Kidney glomerular epithelial cell (primary cell): Measurements from ENCODE around the gene HK3.

Experiments used
- DNase-seq: peaks from one replicate; lab custom pipeline; 2025; lab: John Stamatoyannopoulos, UW

HK3 gene

DNA sequence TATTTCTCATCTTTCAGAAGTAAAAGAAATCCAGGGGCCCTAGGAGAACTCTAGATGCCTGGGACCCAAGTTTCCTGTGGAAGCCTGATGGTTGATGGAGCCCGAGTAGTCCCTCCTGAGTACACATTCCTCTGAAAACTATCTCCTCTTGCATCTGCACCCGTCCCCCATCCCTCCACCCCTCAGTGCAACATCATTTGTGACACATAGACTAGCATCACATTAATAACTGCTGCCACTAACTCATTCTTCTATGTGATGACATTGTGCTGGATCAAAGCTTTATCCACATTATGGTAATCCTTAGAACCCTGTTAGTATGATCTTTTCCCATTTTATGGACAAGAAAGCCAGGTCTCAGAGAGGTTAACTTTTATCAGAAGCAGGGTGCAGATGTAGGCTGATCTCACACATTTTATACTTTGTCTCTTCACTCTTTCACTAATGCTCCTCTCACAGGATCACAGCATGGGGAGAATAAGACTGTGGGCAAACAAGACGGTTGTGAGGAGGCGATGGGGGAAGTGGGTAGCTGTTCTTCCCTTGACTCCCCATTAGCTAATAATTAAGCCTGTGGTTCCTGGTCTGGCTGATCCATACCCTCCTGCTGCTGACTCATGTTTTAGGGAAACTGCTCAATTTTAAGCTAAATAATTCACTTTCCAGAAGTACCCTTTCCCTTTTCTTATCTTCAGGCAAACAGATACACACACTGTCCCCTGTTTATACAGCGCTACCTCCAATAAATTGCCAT lies 3.9 kb upstream of the HK3 start:
- peak; percentile 94 for DNase-seq

DNA sequence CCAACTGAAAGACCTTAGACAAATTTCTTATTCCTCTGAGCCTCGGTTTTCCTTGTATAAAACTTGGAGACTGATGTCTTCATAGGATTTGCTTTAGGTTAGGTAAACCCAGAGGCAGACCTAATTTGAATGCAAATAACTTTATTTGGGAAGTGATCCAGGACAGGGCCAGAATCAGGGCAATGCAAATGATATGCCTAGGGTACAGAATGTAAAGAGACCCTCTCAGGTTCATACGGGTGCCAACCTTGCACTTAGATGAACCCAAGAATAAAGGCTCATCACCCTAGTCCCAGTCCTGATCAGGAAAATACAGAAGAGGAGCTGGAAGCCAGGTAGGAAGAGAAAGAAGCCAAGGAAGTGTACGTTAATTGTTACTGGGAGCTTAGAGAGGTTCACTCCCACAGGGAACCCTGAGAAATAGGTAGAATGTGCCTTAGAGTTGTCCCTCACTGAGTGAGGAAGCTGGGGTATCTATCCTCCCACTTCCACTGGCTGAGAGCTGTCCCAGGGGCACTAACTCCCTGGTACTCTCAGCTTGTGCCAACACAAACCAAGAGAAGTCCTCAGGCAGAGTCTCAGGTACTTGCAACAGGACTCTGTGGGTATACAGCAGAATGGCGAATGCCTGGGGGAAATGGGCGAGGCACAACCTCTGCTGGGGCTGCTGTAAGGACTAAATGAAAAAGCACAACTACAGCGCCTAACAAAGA lies 3.1 kb upstream of the HK3 start:
- no peak for DNase-seq

DNA sequence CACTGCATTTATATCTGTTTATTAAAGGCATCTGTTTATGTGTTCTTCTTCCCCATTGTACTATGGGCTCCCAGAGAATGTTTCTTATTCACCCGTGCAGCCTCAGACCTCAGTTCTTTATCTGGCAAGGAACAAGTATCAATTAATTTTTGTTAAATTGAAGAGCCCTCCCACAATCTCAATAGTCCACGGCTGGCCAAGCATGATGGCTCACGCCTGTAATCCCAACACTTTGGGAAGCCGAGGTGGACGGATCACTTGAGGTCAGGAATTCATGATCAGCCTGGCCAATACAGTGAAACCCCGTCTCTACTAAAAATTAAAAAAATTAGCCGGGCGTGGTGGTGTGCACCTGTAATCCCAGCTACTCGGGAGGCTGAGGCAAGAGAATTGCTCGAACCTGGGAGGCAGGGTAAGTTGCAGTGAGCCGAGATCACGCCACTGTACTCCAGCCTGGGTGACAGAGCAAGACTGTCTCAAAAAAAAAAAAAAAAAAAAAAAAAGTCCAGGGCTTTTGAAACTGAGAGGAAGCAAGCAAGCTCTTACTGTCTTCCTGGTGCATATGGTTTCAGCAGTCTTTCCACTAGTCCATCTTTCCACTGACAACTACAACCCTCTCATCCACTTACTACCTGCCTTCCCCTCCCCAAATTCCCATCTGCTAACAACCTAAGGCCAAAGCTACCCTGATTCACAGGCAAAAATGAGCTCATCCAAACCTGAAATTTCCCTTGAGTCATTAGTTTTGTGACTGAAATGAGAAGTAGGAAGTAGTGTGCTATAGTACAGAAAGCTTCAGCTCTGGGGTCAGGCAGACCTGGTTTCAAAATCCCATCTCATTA lies 2.3 kb upstream of the HK3 start:
- peak; percentile 66 for DNase-seq

DNA sequence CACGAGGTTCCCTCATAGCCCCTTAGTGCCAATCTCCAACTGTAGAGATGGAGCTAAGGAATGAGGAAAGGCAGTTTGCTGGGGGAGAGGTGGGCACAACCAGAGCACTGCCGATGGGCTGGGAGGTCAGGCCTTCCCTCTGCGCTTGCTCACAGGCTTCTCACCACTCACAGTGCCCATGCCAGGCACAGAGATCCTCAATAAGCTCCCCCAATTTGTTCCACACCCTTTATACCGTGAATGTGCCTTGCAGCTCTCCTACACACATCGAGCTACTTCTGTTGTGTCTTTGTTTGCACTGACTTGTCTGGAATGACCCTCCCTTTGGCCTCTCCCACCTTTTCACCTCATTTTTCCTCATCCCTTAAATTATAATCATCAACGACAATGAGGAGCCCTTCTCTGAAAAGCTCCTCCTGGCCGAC lies 1.6 kb upstream of the HK3 start:
- DNase-seq, result no peak

DNA sequence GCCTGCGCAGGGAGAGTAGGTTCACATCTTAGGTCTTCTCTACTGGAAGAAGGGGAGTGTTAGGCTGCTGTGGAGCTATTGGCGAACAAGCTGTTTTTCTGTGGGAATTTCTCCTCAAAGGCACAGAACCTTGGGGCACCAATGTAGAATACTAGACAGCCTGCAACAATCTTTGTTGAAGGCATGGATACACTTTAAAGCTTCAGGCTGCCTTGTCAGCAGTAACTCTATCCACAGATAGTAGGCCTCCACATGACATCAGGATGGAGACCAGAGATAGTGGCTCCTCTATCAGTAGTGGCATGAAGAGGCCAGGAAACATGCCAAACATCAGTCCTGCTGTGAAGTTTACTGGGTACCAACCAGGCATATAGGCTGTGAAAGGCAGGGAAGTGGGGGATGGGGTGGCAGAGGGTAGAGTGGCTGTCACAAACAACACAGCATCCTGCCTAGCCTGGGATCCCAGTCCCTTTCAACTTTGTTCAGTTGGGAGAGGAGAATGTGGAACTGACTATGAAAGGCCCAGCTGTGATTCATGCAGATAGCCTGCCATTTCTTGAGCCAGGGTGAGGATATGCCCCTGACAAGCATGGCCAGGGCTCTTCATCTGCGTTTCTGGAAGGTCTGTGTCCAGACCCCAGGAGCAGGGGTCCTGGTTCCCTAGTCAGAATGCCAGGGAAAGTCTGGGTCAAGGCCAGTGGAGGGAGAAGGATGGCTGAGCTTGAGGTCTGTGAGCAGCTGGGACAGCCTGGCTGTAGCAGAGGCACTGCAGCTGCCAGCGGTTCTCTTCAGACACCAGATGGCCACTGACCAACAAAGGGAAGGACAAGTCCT lies 1.0 kb upstream of the HK3 start:
- no peak for DNase-seq

DNA sequence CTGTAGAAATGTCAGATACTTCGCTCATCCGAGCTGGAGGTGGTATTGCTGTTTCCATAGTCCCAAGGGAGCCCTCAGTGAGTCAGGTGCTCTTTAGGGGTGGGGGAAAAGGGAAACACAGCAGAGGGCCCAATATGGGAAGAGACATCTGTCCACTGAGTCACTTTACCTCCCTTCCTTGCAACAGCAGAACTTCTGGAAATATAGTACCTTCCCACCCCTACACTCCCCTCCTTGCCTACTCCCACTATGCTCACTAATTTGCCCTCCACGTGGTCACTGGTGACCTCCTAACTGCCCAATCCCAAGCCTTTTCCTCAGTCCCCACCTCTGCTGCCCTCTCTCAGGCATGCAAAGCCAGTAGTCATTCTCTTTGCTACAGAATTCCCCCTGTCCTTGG lies 1.9 kb downstream of the HK3 start:
- DNase-seq, result no peak

DNA sequence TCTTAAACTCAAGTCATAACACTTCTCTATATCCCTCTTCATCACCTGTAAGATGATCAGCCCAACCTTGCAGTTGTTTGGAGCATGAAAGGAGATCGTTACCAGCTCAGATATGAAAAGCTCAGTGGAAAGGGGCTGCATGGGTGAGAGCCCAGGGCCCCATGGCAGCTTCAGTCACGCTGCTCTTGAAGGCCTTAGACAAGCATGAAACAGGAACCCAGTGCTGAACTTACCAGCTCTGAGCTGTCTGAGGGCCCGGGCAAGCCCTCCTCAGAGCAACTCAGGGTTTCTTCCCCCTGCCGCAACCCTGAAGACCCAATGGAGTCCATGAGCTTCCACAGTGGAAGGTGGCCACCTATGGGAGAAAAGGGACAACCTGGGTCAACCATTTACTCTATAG lies 3.3 kb downstream of the HK3 start:
- DNase-seq, result no peak

DNA sequence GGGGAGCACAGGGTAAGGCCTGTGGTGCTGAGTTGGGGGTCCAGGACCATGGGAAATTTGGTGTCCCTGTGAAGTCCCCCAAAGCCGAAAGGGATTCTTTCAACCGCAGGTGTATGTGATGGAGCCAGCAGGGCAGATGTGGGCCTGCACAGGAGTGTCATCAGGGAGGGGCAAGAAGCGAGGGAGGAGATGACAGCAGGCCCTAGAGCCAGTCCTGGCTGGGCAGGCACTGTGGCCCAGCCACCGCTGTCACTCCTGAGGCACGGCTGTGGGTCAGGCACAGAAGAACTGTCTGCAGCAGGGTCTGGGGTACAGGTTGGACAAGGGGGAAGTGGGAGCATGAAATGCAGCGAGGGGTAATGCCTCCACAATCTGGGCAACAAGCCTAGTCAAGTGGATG lies 4.8 kb downstream of the HK3 start:
- DNase-seq, result no peak

DNA sequence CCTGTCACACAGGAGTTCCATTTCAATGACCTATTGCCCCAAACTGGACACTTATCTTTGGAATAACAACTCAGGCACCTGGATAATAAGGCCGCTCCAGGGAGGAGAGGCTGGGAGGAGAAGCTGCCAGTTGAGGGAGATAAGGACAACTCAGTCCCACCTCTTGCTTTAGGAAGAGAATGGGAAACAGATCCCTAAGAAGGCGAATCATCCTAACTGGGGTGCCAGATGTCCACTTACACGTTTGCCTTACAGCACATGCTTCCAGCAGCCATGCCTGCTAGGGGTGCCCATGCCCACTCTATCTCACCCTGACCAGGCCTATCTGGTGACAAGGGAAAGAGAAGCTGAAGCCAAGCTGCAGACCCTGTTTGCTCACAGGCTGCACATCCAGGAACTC lies 6.5 kb downstream of the HK3 start:
- no peak for DNase-seq

DNA sequence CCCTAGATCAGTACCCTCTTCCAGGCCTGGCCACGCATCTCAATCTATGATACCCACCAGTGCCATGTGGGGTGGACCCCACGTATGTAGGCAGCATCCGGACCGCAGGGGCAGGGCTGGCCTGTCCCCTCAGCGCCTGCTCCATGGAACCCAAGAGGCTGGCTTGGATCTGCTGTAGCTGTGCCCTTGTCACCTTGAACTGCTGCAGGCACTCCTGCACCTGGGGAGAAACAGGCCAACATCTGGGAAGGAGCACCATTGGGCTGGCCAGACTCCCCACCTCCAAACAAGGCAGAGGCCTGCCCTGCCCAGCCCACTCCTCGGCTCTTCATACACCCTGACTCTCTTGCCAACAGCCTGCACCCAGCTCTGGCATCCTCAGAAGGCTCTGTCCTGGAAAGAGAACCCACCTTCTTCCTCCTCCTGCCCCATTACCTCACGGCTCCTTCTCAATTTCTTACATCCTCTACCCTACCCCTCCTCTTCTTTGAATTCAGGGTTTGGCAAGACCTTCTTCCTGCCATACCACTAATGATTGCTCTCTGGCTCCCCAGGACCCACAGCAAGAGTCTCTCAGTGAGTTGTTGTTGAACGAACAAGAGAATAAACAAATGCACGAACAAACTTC lies 7.7 kb downstream of the HK3 start:
- no peak for DNase-seq

DNA sequence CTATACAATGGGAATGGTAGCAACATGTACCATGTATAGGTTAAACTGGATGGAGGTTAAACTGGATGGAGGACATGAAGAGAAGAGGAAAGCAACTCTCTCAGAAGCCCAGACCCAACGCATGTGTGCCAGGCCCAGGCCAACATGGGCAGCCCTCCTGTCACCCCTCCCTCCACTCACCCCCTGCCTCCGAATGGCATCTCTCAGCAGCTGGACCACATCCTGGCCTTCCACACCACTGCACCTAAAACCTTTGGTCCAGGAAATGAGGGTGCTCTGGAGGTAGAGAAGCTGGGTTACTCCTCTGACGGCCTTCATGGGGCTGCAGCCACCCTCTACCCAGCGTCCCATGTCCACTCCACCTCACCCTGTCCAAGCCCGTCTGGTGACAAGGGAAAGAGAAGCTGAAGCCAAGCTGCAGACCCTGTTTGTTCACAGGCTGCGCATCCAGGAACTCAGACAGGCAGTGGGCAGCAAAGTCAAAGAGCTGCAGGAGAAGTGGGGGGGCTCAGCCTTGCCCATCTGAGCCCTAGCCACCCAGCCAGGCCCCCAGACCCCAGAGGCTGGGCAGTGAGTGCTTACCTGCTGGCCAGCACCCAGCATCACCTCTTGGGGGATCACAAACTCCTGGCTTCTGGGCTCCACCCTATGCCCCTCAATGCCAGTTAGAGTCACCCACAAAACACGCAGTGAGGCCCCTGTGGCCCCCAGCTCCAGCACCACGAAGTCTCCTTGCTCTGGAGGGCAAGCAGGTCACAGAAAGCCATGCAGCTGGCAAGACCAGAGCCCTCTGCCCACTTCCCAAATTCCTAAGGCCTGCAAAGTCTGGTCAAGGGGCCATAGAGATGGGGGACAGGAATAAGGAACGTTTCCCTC lies 8.5 kb downstream of the HK3 start:
- no peak for DNase-seq

DNA sequence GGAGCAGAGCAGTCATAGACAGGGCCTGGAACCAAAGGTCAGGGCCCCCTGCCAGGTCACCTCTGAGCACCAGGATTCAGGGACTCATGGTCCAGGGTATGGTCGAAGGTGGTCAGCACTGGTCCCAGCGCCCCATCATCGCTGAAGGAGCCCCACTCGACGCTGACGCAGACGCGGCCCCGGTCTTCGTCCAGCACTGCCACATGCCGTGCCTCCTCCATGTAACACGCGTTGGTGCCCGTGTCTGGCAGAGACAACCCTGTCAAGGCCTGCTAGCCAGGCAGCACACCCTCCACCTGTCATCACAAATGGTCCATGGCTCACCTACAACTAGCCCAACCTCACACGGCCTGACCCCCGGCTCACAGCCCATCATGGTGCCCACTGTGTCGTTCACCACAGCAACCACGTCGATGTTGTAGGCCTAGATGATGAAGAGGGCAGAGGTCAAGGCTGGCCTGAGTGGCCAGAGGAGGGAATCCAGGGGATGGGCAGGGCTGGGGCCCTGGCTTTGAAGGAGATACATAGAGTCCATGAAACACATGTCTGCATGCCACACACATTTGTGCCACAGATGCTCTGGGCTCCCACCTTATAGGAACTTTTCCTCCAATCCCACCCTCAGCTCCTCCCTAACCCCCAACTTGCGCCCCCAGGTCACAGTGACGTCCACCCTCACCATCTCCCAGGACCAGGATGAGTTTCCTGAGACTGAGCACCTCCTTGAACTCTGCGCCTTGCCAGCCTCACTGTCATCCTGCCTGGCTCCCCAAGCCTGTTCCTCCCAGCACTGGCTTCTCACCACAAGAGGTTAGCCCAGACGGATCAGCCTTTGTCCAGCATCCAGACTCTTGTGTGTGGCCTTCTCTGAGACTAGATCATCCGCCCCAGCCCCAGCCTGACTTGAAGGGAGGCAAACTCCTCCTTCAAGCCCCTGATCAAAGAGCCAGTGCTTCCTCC lies 9.5 kb downstream of the HK3 start:
- DNase-seq, result no peak

DNA sequence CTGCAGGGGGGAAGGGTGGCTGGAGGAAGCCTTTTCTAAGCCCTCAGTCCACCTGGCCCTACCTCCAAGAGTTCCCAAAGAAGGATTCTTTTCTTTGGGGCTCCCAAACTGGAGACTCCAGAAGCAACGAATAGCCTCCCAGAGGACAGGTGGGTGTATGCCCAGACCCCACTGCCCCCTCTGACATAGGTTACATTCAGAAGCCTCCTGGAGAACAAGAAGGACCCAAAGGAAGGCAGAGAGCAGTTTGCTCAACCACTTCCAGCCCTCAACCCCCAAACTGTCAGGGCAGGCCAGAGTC lies 10.3 kb downstream of the HK3 start:
- no peak for DNase-seq

DNA sequence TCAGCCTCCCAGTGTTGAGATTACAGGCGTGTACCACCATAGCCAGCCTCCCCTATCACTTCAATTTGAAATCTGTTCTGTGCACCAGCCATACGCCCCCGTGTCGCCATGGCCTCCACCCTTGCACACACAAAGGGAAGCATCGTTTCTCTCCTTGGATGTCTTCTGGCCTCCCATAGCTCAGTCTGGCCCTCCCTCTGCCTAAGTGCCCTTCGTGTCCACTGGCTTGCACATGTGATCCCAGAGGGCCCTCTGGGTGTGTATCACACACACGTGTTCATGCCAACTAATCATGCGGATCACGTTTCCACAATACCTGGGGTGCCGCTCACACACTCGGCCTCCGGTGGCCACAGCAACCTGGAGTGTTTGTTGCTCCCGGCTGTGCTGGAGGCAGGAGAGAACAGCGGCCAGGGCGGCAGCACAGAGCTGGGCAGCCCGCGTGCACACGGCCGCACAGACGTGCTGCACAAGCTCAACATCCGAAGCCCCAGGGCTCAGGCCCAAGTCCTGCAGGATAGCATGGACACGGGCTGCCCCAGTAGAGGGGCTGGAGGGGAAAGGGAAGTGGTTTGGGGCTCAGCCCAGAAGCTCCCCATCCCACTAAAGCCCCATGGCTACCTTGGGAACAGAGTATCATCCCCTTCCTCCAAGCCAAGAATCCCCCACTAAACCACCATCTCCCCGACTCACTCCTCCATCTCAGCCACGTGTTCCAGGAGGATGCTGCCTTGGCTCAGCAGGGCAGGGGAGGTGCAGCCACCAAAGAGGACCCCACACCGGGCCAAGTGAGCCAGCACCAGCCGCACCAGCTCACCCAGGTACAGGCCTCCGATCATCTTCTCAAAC lies 10.9 kb downstream of the HK3 start:
- no peak for DNase-seq

DNA sequence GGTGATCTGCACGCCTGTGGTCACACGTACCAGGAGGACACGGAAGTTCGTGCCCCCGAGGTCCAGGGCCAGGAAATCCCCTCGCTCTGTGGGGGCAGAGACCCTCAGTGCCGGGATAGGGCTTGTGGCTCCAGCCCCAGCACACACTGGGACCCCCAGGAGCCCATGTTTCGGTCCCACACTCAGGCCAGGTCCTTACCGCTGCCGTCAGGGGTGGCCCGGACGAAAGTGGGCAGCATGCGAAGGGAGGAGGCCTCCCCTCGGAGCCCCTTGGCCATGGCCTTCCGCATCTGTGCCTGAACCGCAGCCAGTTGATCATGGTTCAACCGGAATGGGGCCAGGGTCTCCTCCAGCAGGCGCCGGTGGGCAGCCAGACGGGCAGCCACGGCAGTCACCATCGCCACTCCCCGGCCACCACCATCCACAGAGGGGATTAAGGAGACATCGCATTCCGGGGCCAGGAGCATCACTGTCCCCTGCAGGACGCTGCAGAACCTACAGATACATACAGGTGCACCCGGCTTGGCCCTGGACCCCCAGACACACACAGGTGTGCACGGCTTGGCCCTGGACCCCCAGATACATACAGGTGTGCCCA lies 11.8 kb downstream of the HK3 start:
- DNase-seq, result no peak

DNA sequence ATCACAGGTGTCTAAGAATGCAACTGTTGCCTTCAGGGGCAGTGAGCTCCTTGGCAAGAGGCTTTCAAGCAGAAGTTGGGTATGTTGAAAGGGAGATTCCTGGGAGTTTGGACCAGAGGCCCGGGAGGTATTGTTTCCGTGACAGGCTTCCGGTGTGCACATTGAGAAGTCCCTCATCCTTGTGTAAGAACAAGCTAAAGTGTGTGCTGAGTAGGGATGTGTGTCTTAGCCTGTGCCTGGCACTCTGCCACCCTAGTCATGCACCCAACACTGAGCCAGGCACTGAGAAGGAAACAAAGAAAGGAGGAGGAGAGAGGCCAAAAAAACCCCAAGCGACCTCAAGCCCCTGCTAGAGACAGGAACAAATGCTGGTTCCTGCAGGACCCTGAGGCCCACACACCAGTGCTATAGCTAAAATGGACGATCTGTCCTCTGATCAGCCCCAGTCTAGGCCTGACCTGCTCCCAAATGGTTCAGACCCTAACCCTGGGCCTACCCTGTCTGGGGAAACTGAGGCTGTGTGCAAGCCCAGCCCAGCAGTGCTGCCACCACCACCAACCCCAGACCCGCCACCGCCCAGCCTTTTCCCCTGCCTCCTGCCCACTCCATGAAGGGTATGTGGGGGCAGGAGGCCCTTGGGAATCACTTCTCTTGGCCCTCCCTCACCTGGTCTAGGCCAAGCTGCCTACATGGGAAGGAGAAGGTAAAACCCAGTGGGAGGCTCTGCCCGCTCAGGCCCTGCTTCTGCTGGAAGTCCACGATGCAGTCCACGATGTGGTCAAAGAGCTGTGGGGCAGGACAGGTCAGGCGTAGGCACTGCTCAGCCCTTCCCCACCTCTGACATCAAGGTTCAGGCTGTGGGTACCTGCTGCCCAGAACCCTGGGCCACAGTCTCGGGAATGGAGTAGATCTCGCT lies 12.6 kb downstream of the HK3 start:
- DNase-seq, result no peak

DNA sequence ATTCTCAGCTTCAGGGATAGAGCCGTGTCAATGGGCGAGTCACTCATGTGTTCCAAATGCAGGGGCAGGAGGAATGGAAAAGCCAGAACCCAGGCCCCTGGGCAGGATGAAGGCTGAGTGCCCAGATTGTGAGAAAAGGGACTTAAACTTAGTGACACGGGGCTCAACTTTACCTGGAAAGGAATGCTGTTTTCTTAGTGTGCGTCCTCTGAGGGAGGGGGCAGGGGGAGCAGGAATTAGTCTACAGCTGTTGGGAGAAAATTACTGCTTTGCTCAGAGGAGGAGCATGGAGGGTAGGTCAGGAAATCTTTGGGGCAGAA lies 14.6 kb downstream of the HK3 start:
- peak; percentile 16 for DNase-seq
